WTC11 (cell line): ENCODE results near the gene NCOA3.

Experiments used
- IRF2 ChIP-seq: sonication (generic); formaldehyde crosslinking; IDR thresholded peaks from 2 replicates; pipeline ENCODE4 v1.8.0; 2022; ENCODE audit warnings: low read depth, missing genetic modification reagents, borderline replicate concordance
- SP1 ChIP-seq: sonication (generic); formaldehyde crosslinking; conservative IDR thresholded peaks from 2 replicates; pipeline ENCODE4 v1.8.1; 2022; ENCODE audit warnings: missing genetic modification reagents
- TCF7 ChIP-seq: sonication (generic); formaldehyde crosslinking; IDR thresholded peaks from 2 replicates; pipeline ENCODE4 v1.8.0; 2022; ENCODE audit warnings: mild to moderate bottlenecking, low read depth, missing genetic modification reagents, moderate library complexity

DNA sequence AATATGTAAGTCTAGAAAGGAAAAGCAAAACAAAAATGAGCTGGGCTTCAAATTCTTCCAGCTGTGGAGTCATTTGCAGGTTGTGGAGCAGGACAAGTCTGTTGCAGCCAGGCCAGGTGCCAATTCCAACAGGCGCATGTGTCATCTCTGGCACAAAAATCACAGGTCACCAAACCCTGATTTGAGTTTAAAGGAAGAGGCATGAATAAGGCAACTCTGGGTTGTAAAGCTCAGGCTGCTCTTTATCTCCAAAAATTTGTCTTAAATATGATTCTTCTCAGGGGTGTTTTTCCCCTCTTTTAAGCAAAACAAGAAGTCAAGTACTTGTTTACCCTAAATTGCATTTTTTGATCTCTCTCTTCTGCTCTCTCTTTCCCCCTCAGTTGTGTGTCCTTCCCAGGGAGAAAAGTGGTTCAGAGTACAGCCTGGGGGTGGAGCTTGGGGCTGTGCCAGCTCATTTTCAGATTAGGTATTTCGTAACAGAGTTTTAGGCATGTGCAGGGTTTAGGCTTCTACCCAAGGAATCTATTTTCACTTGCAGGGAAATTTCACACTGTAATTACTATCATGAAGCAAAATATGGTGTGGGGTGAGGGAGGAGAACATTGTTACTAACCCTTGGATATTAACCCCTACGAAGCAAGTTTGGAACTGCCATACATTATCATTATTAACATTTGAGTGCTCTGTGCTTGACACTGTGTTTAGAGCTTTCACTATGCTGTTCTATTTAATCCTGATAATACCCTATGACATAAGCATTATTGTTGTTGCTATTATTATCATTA is 8.3 kb upstream of the NCOA3 start:
- TF ChIP-seq SP1 (CRISPR knock-in tag) (no peak), TCF7 (CRISPR knock-in tag) (no peak), IRF2 (no peak)
